ENCODE results near the gene UBTF. TPM values are rescaled to one million over a fixed set of nuclear protein-coding genes. Genes with fewer than 3 reads are reported as not detected.
A peak's percentile ranks its signal among the peaks of the same experiment; 100 is the strongest.

Gene UBTF
- total RNA-seq, 1 experiment from 2014 or later: 52.9 TPM

GRCh38 chr17:44220213-44221083 is 973 bp upstream of the UBTF start:
- in situ Hi-C loops (cut with HindIII; ENCODE audit: low pct_unique_long_range_greater_than_20kb, low sequenced_read_pairs): no loop called here
- DNase-seq (ENCODE audit: low read depth, low spot score): peak; percentile 34

- in situ Hi-C loops (cut with HindIII; ENCODE audit: low pct_unique_long_range_greater_than_20kb, low sequenced_read_pairs): no loop called here
Observed at GRCh38 chr17:44219108-44219615, 313 bp downstream of the UBTF start.

GRCh38 chr17:44218344-44219107 is 949 bp downstream of the UBTF start:
- DNase-seq (ENCODE audit: low read depth, low spot score): peak; percentile 92
- in situ Hi-C loops (cut with HindIII; ENCODE audit: low pct_unique_long_range_greater_than_20kb, low sequenced_read_pairs): no loop called here

More at GRCh38 chr17:44219108-44219615, 313 bp downstream of the UBTF start:
- peak; percentile 65 for DNase-seq (ENCODE audit: low read depth, low spot score)

GRCh38 chr17:44217738-44218343 is 1.6 kb downstream of the UBTF start:
- no peak for DNase-seq (ENCODE audit: low read depth, low spot score)
- in situ Hi-C loops (cut with HindIII; ENCODE audit: low pct_unique_long_range_greater_than_20kb, low sequenced_read_pairs): no loop called here

- DNase-seq (ENCODE audit: low read depth, low spot score): no peak
- in situ Hi-C loops (cut with HindIII; ENCODE audit: low pct_unique_long_range_greater_than_20kb, low sequenced_read_pairs): no loop called here
Observed at GRCh38 chr17:44216694-44217093, 2.8 kb downstream of the UBTF start.

GRCh38 chr17:44216173-44216572 is 3.3 kb downstream of the UBTF start:
- no peak for DNase-seq (ENCODE audit: low read depth, low spot score)
- in situ Hi-C loops (cut with HindIII; ENCODE audit: low pct_unique_long_range_greater_than_20kb, low sequenced_read_pairs): no loop called here

GRCh38 chr17:44214896-44215295 is 4.6 kb downstream of the UBTF start:
- DNase-seq (ENCODE audit: low read depth, low spot score): no peak

GRCh38 chr17:44214230-44214494 is 5.3 kb downstream of the UBTF start:
- DNase-seq (ENCODE audit: low read depth, low spot score): no peak
- in situ Hi-C loops (cut with HindIII; ENCODE audit: low pct_unique_long_range_greater_than_20kb, low sequenced_read_pairs): no loop called here

More at GRCh38 chr17:44214896-44215295, 4.6 kb downstream of the UBTF start:
- in situ Hi-C loops (cut with HindIII; ENCODE audit: low pct_unique_long_range_greater_than_20kb, low sequenced_read_pairs): no loop called here

- no peak for DNase-seq (ENCODE audit: low read depth, low spot score)
- in situ Hi-C loops (cut with HindIII; ENCODE audit: low pct_unique_long_range_greater_than_20kb, low sequenced_read_pairs): no loop called here
Observed at GRCh38 chr17:44213403-44214229, 5.9 kb downstream of the UBTF start.

GRCh38 chr17:44212507-44213402 is 6.7 kb downstream of the UBTF start:
- in situ Hi-C loops (cut with HindIII; ENCODE audit: low pct_unique_long_range_greater_than_20kb, low sequenced_read_pairs): no loop called here
- no peak for DNase-seq (ENCODE audit: low read depth, low spot score)

GRCh38 chr17:44211281-44212265 is 7.9 kb downstream of the UBTF start:
- in situ Hi-C loops (cut with HindIII; ENCODE audit: low pct_unique_long_range_greater_than_20kb, low sequenced_read_pairs): no loop called here
- DNase-seq (ENCODE audit: low read depth, low spot score): no peak

GRCh38 chr17:44210342-44211192 is 8.9 kb downstream of the UBTF start:
- in situ Hi-C loops (cut with HindIII; ENCODE audit: low pct_unique_long_range_greater_than_20kb, low sequenced_read_pairs): no loop called here
- DNase-seq (ENCODE audit: low read depth, low spot score): peak; percentile 73

GRCh38 chr17:44209786-44210341 is 9.6 kb downstream of the UBTF start:
- in situ Hi-C loops (cut with HindIII; ENCODE audit: low pct_unique_long_range_greater_than_20kb, low sequenced_read_pairs): no loop called here
- DNase-seq (ENCODE audit: low read depth, low spot score): no peak

GRCh38 chr17:44207743-44208142 is 11.7 kb downstream of the UBTF start:
- in situ Hi-C loops (cut with HindIII; ENCODE audit: low pct_unique_long_range_greater_than_20kb, low sequenced_read_pairs): no loop called here
- no peak for DNase-seq (ENCODE audit: low read depth, low spot score)

Data from SK-MEL-5 (cell line).